ENCODE data around the gene RAE1. TPM values are rescaled to one million over a fixed set of nuclear protein-coding genes. Genes with fewer than 3 reads are reported as not detected.

The RAE1 gene
- polyA plus RNA-seq (2014; cell fraction: cytosol; rRNA removed), result 122 and 147 TPM in 2 replicates
- polyA plus RNA-seq (2014; cell fraction: nucleus; rRNA removed), result 79.9 and 108 TPM in 2 replicates

GRCh38 chr20:57351042-57351783 lies at the start of gene RAE1:
Gene RAE1 (plus strand): TSS chr20:57351255. CDS start chr20:57354039, 2,784 bp downstream.
- DNase-seq (ENCODE audit: low spot score), result peak; percentile 96

- no peak for DNase-seq (ENCODE audit: low spot score)
Measured at GRCh38 chr20:57306747-57307146, 44.3 kb upstream of the RAE1 start.

- no peak for DNase-seq (ENCODE audit: low spot score)
Measured at GRCh38 chr20:57308451-57309271, 42.4 kb upstream of the RAE1 start.

GRCh38 chr20:57309544-57310115 lies 41.4 kb upstream of the RAE1 start:
- no peak for DNase-seq (ENCODE audit: low spot score)

GRCh38 chr20:57310821-57311514 lies 40.1 kb upstream of the RAE1 start:
- DNase-seq (ENCODE audit: low spot score), result no peak

- no peak for DNase-seq (ENCODE audit: low spot score)
Measured at GRCh38 chr20:57312138-57312537, 38.9 kb upstream of the RAE1 start.

- DNase-seq (ENCODE audit: low spot score), result no peak
Measured at GRCh38 chr20:57313230-57313629, 37.8 kb upstream of the RAE1 start.

- DNase-seq (ENCODE audit: low spot score), result no peak
Measured at GRCh38 chr20:57313951-57314350, 37.1 kb upstream of the RAE1 start.

- DNase-seq (ENCODE audit: low spot score), result no peak
Measured at GRCh38 chr20:57315083-57315975, 35.7 kb upstream of the RAE1 start.

GRCh38 chr20:57315976-57316480 lies 35.0 kb upstream of the RAE1 start:
- no peak for DNase-seq (ENCODE audit: low spot score)

GRCh38 chr20:57316795-57317201 lies 34.3 kb upstream of the RAE1 start:
- DNase-seq (ENCODE audit: low spot score), result no peak

- DNase-seq (ENCODE audit: low spot score), result no peak
Measured at GRCh38 chr20:57317316-57317788, 33.7 kb upstream of the RAE1 start.

GRCh38 chr20:57317789-57318371 lies 33.2 kb upstream of the RAE1 start:
- DNase-seq (ENCODE audit: low spot score), result no peak

- DNase-seq (ENCODE audit: low spot score), result no peak
Measured at GRCh38 chr20:57319584-57319983, 31.5 kb upstream of the RAE1 start.

GRCh38 chr20:57320358-57320757 lies 30.7 kb upstream of the RAE1 start:
- DNase-seq (ENCODE audit: low spot score), result no peak

GRCh38 chr20:57321142-57321541 lies 29.9 kb upstream of the RAE1 start:
- no peak for DNase-seq (ENCODE audit: low spot score)

GRCh38 chr20:57322476-57322875 lies 28.6 kb upstream of the RAE1 start:
- no peak for DNase-seq (ENCODE audit: low spot score)

- no peak for DNase-seq (ENCODE audit: low spot score)
Measured at GRCh38 chr20:57323034-57323433, 28.0 kb upstream of the RAE1 start.

GRCh38 chr20:57325632-57326356 lies 25.3 kb upstream of the RAE1 start:
- DNase-seq (ENCODE audit: low spot score), result no peak
